ENCODE results near the gene GNAO1.

DNA sequence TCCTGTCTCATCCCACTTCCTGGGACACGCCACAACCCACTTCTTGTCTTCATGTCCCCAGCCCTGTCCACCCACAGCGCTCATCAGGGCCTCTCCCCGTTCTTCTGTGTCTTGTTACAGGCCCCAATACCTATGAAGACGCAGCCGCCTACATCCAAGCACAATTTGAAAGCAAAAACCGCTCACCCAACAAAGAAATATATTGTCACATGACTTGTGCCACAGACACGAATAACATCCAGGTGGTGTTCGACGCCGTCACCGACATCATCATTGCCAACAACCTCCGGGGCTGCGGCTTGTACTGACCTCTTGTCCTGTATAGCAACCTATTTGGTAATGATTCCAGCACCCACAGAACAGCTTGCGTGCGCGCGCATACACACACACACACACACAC is 163.5 kb downstream of the GNAO1 start:
- TF ChIP-seq, protein P1, sequence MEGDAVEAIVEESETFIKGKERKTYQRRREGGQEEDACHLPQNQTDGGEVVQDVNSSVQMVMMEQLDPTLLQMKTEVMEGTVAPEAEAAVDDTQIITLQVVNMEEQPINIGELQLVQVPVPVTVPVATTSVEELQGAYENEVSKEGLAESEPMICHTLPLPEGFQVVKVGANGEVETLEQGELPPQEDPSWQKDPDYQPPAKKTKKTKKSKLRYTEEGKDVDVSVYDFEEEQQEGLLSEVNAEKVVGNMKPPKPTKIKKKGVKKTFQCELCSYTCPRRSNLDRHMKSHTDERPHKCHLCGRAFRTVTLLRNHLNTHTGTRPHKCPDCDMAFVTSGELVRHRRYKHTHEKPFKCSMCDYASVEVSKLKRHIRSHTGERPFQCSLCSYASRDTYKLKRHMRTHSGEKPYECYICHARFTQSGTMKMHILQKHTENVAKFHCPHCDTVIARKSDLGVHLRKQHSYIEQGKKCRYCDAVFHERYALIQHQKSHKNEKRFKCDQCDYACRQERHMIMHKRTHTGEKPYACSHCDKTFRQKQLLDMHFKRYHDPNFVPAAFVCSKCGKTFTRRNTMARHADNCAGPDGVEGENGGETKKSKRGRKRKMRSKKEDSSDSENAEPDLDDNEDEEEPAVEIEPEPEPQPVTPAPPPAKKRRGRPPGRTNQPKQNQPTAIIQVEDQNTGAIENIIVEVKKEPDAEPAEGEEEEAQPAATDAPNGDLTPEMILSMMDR (IDR thresholded peaks at IDR 0.05): no peak
- TF ChIP-seq YY1 (IDR thresholded peaks at IDR 0.05; ENCODE audit: low read depth) (no peak), EZH2phosphoT487 (IDR thresholded peaks at IDR 0.05; ENCODE audit: borderline replicate concordance, low read depth) (no peak), GABPA (IDR thresholded peaks at IDR 0.05; ENCODE audit: low read depth) (no peak)
- TF ChIP-seq, protein P2, sequence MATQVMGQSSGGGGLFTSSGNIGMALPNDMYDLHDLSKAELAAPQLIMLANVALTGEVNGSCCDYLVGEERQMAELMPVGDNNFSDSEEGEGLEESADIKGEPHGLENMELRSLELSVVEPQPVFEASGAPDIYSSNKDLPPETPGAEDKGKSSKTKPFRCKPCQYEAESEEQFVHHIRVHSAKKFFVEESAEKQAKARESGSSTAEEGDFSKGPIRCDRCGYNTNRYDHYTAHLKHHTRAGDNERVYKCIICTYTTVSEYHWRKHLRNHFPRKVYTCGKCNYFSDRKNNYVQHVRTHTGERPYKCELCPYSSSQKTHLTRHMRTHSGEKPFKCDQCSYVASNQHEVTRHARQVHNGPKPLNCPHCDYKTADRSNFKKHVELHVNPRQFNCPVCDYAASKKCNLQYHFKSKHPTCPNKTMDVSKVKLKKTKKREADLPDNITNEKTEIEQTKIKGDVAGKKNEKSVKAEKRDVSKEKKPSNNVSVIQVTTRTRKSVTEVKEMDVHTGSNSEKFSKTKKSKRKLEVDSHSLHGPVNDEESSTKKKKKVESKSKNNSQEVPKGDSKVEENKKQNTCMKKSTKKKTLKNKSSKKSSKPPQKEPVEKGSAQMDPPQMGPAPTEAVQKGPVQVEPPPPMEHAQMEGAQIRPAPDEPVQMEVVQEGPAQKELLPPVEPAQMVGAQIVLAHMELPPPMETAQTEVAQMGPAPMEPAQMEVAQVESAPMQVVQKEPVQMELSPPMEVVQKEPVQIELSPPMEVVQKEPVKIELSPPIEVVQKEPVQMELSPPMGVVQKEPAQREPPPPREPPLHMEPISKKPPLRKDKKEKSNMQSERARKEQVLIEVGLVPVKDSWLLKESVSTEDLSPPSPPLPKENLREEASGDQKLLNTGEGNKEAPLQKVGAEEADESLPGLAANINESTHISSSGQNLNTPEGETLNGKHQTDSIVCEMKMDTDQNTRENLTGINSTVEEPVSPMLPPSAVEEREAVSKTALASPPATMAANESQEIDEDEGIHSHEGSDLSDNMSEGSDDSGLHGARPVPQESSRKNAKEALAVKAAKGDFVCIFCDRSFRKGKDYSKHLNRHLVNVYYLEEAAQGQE (IDR thresholded peaks at IDR 0.05; ENCODE audit: low read depth, low read length): no peak
